PC-9 (cell line): ENCODE results near the gene ANGPTL2. TPM values are rescaled to one million over a fixed set of nuclear protein-coding genes. Genes with fewer than 3 reads are reported as not detected.

ENCODE experiments used
- BruUV-seq: library from RNA; stranded (reverse); fragments of 400-500 nt; replicated peaks from 2 replicates; lab custom pipeline; 2021; lab: Mats Ljungman, UMichigan
- CTCF ChIA-PET: fragments of 300-600 bp; sonication (Branson Sonifier 250); formaldehyde crosslinking; loops from one replicate; lab custom pipeline; 2022; ENCODE audit warnings: antibody characterized with exemption; lab: Charles Lee
- POLR2A ChIA-PET: fragments of 300-600 bp; sonication (Branson Sonifier 250); formaldehyde crosslinking; loops from one replicate; lab custom pipeline; 2022; ENCODE audit warnings: antibody characterized with exemption; ENCODE audit not compliant: unreplicated experiment; lab: Charles Lee
- DNase-seq, 2 experiments: peaks; one replicate each; pipeline versions ENCODE4 v3.0.0 to v3.0.0-alpha.2; 2015 to 2022; ENCODE audit warnings: mixed read lengths in 1 of 2
- H2AFZ ChIP-seq: fragments of 200-600 bp; sonication (generic); 2 replicates; pipeline ENCODE4 v1.8.1; 2017; ENCODE audit warnings: antibody characterized with exemption
- H3F3A ChIP-seq: fragments of 200-600 bp; sonication (generic); 2 replicates; pipeline ENCODE4 v1.8.1; 2017; ENCODE audit warnings: antibody characterized with exemption, mild to moderate bottlenecking, low read depth; ENCODE audit not compliant: insufficient read depth
- H3K27ac ChIP-seq: fragments of 200-600 bp; sonication (generic); 2 replicates; pipeline ENCODE4 v1.6.1; 2016; ENCODE audit warnings: mixed run types
- H3K27me3 ChIP-seq: fragments of 200-600 bp; sonication (generic); 2 replicates; pipeline ENCODE4 v1.6.1; 2016; ENCODE audit warnings: low read depth, mixed run types; ENCODE audit not compliant: insufficient read depth
- H3K36me3 ChIP-seq: fragments of 200-600 bp; sonication (generic); 2 replicates; pipeline ENCODE4 v1.6.1; 2016; ENCODE audit warnings: low read depth, mixed run types
- H3K4me1 ChIP-seq: fragments of 200-600 bp; sonication (generic); replicated peaks from 2 replicates; pipeline ENCODE4 v1.6.1; 2016; ENCODE audit warnings: mixed run types; ENCODE audit not compliant: insufficient read depth
- H3K4me2 ChIP-seq: fragments of 200-600 bp; sonication (generic); 2 replicates; pipeline ENCODE4 v1.6.1; 2017; ENCODE audit warnings: mixed run types
- H3K4me3 ChIP-seq: fragments of 200-600 bp; sonication (generic); 2 replicates; pipeline ENCODE4 v1.6.1; 2016; ENCODE audit warnings: mixed run types
- H3K79me2 ChIP-seq: fragments of 200-600 bp; sonication (generic); 2 replicates; pipeline ENCODE4 v1.6.1; 2017; ENCODE audit warnings: low read depth, mixed run types
- H3K9me2 ChIP-seq: fragments of 200-600 bp; sonication (generic); 2 replicates; pipeline ENCODE4 v1.8.1; 2017; ENCODE audit warnings: mild to moderate bottlenecking; ENCODE audit not compliant: insufficient read depth
- H3K9me3 ChIP-seq: fragments of 200-600 bp; sonication (generic); 2 replicates; pipeline ENCODE4 v1.8.1; 2016; ENCODE audit warnings: low read depth; ENCODE audit not compliant: insufficient read depth
- H4K20me1 ChIP-seq: fragments of 200-600 bp; sonication (generic); 2 replicates; pipeline ENCODE4 v1.8.1; 2017; ENCODE audit not compliant: insufficient read depth
- EZH2 ChIP-seq: fragments of 200-600 bp; sonication (generic); IDR thresholded peaks from 2 replicates; pipeline ENCODE4 v1.8.0; 2017; ENCODE audit warnings: antibody characterized with exemption, low read depth
- intact Hi-C: fragments of 100-400 bp; cut with micrococcal nuclease; formaldehyde crosslinking; loops from one replicate; pipeline ENCODE4 v1.10.0; 2022; ENCODE audit not compliant: unreplicated experiment
- total RNA-seq: library from RNA; stranded (reverse); gene quantifications from 2 replicates; pipeline ENCODE4 v1.2.3, GENCODE V29; 2021
- TF ChIP-seq, protein P1 (sequence below): fragments of 200-600 bp; sonication (generic); conservative IDR thresholded peaks from 2 replicates; pipeline ENCODE4 v1.6.1; 2017; ENCODE audit warnings: mixed run types, antibody characterized with exemption, mild to moderate bottlenecking, moderate library complexity

Gene ANGPTL2
- total RNA-seq, 1 experiment from 2014 or later, result 0.13 TPM

DNA sequence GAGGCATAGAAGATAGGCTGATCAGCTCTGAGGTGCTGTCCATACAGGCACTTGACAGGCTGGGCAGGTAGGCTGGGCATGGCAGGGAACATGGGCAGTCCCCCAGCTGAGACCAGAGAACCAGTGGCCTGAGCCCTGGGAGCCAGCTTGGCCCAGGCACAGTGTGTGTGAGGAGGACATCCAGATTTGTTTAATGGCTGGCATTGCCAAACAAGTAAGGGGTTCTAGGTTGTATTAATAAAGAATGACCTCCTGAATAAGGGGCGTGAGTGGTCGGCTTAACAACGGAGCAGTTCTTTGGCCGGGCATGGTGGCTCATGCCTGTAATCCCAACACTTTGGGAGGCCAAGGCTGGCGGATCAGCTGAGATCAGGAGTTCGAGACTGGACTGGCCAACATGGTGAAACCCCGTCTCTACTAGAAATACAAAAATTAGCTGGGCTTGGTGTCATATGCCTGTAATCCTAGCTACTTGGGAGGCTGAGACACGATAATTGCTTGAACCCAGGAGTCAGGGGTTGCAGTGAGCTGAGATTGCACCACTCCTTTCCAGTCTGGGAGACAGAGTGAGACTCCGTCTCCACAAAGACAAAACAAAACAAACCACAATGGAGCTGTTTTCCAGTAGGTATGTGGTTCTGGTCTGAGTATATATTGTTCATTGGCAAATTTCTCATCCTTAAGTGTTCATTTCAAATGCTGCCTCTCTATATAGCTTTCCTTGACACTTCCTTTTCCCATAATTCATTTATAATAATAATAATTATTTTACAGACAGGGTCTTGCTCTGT is 56.2 kb downstream of the ANGPTL2 start:
- Histone ChIP-seq H2AFZ (no peak overlapping the region), H3K9me3 (0 out of 2 replicates have a peak, but pooled peaks cover 2% of the 10 kb centered on the region), H3K4me3 (no peak overlapping the region), H3K27me3 (no peaks in the 10 kb centered on the region), H3K79me2 (no peaks in the 10 kb centered on the region), H3K4me2 (peak overlapping the region; percentile 62), H4K20me1 (no peaks in the 10 kb centered on the region), H3K27ac (peak overlapping the region; percentile 94), H3K36me3 (peaks cover 6% of the 10 kb centered on the region; the same call in 1 of the 2 replicates), H3K4me1 (peaks cover 50% of the 10 kb centered on the region), H3F3A (peaks cover 40% of the 10 kb centered on the region), H3K9me2 (no peaks in the 10 kb centered on the region)
- POLR2A ChIA-PET, result interaction anchor here (0.6 to 0.7 kb wide), 2 partner anchors 25 to 132 kb away, joined by 3 to 6 read pairs; no protein-coding TSS in a partner anchor
- BruUV-seq, result no TSS peak
- no peak for TF ChIP-seq EZH2
- TF ChIP-seq, protein P1, sequence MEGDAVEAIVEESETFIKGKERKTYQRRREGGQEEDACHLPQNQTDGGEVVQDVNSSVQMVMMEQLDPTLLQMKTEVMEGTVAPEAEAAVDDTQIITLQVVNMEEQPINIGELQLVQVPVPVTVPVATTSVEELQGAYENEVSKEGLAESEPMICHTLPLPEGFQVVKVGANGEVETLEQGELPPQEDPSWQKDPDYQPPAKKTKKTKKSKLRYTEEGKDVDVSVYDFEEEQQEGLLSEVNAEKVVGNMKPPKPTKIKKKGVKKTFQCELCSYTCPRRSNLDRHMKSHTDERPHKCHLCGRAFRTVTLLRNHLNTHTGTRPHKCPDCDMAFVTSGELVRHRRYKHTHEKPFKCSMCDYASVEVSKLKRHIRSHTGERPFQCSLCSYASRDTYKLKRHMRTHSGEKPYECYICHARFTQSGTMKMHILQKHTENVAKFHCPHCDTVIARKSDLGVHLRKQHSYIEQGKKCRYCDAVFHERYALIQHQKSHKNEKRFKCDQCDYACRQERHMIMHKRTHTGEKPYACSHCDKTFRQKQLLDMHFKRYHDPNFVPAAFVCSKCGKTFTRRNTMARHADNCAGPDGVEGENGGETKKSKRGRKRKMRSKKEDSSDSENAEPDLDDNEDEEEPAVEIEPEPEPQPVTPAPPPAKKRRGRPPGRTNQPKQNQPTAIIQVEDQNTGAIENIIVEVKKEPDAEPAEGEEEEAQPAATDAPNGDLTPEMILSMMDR, result no peak
- CTCF ChIA-PET, result interaction anchor here (0.5 to 1.4 kb wide), 2 partner anchors 17 to 33 kb away, joined by 3 to 4 read pairs; no protein-coding TSS in a partner anchor
- intact Hi-C loops, result no loop called here
- DNase-seq, result no peak

DNA sequence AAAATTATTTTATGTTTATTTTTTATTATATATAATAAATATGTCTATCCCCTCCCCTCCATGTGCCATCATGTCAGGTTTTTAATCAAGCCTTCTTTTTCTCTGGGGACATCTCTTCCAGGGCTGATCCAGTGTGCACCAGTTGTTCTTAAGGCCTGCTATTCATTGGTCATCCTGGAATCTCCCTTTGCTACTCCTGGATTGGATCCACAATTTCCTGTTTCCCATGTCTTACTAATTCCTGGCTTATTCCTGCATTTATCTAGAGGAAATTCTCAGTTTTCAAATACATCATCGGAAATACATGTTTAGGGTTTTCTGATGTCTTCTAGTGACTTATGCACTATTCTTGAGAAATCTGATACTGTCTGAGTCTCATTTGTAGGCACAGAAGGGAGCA is 56.8 kb downstream of the ANGPTL2 start:
- Histone ChIP-seq H3K4me2 (peak overlapping the region; percentile 62), H3K79me2 (no peaks in the 10 kb centered on the region), H3F3A (peaks cover 40% of the 10 kb centered on the region), H3K9me3 (no peaks in the 10 kb centered on the region), H2AFZ (no peak overlapping the region), H3K4me3 (no peak overlapping the region), H3K27me3 (no peaks in the 10 kb centered on the region), H3K9me2 (no peaks in the 10 kb centered on the region), H3K36me3 (peaks cover 4% of the 10 kb centered on the region; the same call in 1 of the 2 replicates), H3K27ac (peak overlapping the region; percentile 94), H4K20me1 (no peaks in the 10 kb centered on the region), H3K4me1 (peaks cover 46% of the 10 kb centered on the region)
- TF ChIP-seq, protein P1, result no peak
- TF ChIP-seq EZH2, result no peak
- intact Hi-C loops, result no loop called here
- DNase-seq, result no peak
- BruUV-seq, result no TSS peak
- ChIA-PET POLR2A (no interaction called here), CTCF (no interaction called here)

DNA sequence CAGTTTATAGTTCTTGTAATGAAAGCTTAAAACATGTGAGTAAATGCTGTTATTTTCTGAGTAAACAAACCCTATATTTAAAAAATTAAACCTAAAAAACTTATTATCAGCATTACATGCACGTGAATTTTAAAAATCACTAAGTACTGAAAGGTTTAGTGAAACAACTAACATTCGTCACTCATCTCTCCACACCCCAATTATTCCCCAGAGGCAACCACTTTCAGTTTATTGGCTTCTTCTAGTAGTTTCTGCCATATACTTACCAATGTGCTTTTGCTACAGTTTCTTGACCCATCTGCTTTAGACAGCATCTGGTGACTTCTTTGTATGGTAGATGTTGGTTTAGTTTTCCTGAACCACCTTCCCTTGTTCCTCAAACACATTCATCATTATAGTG is 58.1 kb downstream of the ANGPTL2 start:
- Histone ChIP-seq H3K27ac (no peak overlapping the region), H3K79me2 (no peaks in the 10 kb centered on the region), H3K4me3 (no peak overlapping the region), H3K4me1 (peaks cover 47% of the 10 kb centered on the region), H3K27me3 (no peaks in the 10 kb centered on the region), H3K4me2 (no peak overlapping the region), H2AFZ (no peak overlapping the region), H3F3A (peaks cover 39% of the 10 kb centered on the region), H3K9me2 (no peaks in the 10 kb centered on the region), H4K20me1 (no peaks in the 10 kb centered on the region), H3K9me3 (no peaks in the 10 kb centered on the region), H3K36me3 (peaks cover 3% of the 10 kb centered on the region; the same call in 1 of the 2 replicates)
- no peak for DNase-seq
- no peak for TF ChIP-seq EZH2
- TF ChIP-seq, protein P1, result no peak
- ChIA-PET CTCF (no interaction called here), POLR2A (no interaction called here)
- no TSS peak for BruUV-seq
- intact Hi-C loops, result no loop called here
